ENCODE results near the gene OR11G2.
"Not testable (repeated sequence)": the region's sequence is repeated elsewhere in the genome, so short reads cannot be mapped to it uniquely, and the experiment has no call there.

Gene OR11G2, protein sequence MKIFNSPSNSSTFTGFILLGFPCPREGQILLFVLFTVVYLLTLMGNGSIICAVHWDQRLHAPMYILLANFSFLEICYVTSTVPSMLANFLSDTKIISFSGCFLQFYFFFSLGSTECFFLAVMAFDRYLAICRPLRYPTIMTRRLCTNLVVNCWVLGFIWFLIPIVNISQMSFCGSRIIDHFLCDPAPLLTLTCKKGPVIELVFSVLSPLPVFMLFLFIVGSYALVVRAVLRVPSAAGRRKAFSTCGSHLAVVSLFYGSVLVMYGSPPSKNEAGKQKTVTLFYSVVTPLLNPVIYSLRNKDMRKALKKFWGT

DNA sequence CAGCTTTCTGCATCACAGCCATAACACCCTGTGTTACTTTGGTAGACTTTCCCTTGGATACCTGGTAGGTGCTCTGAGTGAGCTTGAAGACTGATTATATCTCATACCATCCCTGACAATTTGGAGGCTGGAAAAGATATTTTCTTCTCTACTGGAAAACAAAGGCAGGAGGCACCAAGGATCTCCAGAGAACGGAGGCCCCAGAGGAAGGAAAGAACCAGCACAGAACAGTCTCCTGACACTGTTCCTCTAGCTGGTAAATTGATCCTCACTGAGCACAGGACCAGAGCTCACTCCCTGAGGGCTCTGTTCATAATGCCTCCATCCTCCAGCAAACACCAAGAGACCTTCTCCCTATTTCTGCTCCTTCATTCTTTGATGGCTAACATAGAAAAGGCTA is at the start of gene OR11G2:
Gene OR11G2, plus strand, starts transcription at position 301 of the 400 bp plus-strand sequence. CDS start 6,542 bp downstream, outside the sequence.
- no peak for DNase-seq (ENCODE audit: low read depth)

DNA sequence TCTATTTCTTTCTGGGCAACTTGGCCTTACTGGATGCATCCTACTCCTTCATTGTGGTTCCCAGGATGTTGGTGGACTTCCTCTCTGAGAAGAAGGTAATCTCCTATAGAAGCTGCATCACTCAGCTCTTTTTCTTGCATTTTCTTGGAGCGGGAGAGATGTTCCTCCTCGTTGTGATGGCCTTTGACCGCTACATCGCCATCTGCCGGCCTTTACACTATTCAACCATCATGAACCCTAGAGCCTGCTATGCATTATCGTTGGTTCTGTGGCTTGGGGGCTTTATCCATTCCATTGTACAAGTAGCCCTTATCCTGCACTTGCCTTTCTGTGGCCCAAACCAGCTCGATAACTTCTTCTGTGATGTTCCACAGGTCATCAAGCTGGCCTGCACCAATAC is 46.8 kb upstream of the OR11G2 start:
- DNase-seq (ENCODE audit: low read depth) = no peak

DNA sequence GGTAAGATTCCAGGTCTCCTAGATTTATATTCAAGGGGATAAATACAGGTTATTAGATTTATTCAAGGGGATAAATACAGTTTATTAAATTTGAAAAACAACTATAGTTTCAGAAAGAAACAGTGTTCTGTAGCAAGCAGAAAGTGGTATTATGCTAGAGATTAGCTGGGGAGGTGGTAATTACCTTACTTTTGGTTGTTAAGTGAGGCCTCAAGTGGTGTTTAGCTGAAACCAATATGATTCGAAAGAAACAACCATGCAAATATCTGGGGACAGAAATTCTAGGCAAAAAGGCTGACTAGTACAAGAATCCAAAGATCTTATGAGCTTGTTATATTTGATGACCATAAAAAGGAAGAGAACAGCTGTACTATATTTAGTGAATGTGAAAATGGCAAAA is 45.9 kb upstream of the OR11G2 start:
- DNase-seq (ENCODE audit: low read depth) = no peak

DNA sequence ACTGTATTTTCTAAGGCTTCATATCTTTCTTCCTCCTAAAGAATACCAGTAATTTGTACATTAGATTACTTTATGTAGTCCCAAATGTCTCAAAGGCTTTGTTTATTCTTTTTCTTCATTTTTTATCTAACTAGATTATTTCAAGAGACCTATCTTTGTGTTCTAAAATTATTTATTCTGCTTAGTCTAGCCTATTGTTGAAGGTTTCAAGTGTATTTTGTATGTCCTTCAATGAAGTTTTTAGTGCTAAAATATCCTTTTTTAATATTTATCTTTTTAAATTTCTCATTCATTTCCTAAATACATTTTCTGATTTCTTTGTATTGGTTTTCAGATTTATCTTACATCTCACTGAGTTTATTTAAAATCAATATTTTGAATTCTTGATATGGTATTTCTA is 26.2 kb upstream of the OR11G2 start:
- DNase-seq (ENCODE audit: low read depth) = no peak

DNA sequence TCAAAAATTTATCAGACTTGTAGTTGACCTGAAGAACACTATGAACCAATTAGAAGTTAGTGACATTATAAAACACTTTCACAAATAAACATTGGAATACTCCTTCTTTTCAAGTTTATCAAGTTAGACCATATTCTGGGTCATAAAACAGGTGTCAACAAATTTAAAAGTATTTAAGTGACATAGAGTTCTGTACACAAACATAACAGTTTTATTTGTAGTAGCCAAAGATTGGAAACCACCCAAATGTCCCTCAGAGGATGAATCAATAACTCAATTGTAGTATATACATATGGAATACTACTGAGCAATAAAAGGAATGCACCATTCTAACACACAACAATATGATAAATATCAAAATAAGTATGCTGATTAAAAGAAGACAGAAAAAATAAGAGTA is 23.6 kb upstream of the OR11G2 start:
- DNase-seq (ENCODE audit: low read depth) = no peak

DNA sequence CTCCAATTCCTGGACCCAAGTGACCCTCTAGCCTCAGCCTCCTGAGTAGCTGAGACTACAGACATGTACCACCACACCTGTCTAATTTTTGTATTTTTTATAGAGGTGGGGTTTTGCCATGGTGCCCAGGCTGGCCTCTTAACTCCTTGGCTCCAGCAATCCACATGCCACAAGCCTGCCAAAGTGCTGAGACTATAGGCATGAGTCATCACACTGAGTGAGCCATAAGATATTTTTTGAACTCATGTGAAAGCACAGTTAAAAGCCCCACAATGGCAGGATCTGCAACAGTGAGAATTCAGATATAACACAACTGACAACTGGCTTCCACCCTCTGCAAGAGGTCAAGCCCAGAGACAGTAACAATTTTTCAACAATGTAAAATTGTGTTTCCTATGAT is 20.8 kb upstream of the OR11G2 start:
- DNase-seq (ENCODE audit: low read depth) = not testable (repeated sequence)

DNA sequence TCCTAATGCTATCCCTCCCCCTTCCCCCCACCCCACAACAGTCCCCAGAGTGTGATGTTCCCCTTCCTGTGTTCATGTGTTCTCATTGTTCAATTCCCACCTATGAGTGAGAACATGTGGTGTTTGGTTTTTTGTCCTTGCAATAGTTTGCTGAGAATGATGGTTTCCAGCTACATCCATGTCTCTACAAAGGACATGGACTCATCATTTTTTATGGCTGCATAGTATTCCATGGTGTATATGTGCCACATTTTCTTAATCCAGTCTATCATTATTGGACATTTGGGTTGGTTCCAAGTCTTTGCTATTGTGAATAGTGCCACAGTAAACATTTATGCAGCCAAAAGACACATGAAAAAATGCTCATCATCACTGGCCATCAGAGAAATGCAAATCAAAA is 16.5 kb upstream of the OR11G2 start:
- DNase-seq (ENCODE audit: low read depth) = not testable (repeated sequence)

DNA sequence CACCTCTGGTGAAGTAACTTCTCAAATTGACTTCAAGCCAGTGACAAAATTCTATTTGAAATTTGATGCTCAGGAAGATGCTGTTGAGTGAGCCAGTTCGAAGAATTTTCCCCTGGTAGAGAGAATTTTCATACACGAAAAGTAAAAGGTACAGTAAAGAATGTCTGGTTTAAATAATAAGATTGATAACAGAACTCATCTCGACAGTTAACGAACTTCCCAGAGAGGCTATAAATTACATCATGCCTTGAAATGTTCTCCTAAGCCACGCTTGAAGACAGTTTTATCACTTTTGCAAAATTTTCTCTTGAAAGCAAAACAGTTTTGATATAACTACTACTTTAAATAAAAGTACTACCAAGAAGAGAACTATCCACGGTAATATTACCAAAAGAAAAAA is 14.4 kb upstream of the OR11G2 start:
- DNase-seq (ENCODE audit: low read depth) = no peak

DNA sequence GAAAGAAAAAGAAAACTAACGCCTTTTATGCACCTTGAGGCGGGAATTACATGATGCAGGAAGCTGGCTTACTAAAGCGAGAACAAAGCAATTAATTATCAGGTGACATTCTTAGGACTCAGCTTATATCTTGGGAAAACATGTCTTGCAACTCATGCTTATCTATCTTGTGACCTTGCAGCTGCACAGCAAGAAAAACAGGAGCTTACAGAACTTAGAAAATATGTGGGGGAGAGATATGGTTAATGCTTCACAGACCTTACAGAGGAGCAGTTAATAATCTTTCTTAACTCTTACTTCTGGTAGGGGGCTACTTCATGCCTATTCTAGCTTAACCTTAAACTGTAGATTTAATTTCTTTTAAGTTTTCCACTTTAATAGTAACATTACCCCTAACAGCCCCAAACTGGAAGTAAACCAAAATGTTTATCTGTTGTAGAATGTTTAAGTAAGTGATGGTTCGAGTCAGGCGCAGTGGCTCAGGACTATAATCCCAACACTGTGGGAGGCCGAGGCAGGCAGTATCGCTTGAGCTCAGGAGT is 13.2 kb upstream of the OR11G2 start:
- no peak for DNase-seq (ENCODE audit: low read depth)

DNA sequence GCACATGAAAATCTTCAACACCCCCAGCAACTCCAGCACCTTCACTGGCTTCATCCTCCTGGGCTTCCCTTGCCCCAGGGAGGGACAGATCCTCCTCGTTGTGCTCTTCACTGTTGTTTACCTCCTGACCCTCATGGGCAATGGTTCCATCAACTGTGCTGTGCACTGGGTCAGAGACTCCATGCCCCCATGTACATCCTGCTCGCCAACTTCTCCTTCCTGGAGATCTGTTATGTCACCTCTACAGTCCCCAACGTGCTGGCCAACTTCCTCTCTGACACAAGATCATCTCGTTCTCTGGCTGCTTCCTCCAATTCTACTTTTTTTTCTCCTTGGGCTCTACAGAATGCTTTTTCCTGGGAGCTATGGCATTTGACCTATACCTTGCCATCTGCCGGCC is 11.5 kb upstream of the OR11G2 start:
- DNase-seq (ENCODE audit: low read depth) = no peak

DNA sequence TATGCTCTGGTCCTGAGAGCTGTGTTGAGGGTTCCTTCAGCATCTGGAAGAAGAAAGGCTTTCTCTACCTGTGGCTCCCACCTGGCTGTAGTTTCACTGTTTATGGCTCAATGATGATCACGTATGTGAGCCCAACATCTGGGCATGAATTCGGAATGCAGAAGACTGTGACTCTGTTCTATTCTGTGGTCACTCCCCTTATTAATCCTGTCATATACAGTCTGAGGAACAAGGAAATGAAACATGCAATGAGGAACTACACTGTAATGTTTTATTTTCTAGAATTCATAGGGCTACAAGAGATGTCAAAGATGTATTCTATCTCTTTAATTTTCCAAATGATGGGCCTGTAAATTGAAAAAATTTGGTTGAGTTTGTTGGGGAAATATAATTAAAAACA is 10.8 kb upstream of the OR11G2 start:
- no peak for DNase-seq (ENCODE audit: low read depth)

DNA sequence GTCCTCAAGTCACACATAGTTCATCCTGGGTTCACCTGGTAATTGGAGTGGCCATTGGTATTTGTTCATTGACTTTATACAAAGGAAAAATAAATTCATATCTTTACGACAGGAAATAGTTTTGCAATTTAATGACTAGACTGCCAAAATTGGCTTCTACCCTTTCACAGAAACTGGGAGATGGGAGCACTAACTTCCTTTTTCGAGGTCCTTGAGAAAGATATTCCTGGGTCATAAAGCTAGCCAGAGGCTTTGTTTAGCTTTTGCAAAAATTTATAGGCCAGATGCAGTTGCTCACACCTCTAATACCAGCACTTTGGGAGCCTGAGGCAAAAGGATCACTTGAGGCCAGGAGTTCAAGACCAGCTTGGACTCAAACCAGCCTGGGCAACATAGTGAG is 10.2 kb upstream of the OR11G2 start:
- no peak for DNase-seq (ENCODE audit: low read depth)

DNA sequence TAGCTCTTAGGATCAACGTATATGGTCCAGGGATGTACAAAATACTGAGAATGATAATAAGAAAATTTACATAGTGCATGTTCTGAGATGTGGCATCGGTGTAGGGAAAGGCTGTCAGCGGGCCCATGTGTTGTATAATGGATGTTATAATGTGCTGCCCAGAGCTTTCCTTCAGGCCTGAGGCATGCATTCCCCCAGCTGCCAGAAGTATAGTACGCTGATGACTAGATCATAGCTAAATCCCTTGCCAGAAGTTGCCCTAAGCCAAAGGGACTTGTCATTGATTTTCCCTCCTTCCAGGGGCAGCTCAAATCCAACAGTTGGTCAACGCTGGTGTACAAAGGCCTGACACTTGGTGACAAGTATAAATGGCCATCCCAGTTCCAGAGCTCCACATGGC is 6.5 kb upstream of the OR11G2 start:
- no peak for DNase-seq (ENCODE audit: low read depth)

DNA sequence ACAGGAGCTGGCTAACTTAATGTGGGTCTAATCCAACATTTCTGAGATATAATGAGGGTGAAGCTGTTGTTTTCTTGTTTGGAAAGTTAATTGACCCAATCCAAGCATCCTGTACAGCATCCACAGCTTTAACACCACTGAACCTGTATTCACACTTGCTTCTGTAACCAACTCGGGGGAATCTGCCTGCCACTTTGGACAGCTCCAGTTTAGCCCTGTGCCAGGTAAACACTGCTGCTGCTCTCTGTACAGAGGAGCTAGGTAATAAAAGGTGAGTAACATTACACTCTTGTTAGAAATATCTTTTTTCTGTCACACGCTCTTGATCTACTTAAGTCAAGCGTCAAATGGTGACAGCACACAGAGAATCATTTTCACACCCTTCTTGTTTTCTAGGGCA is 700 bp downstream of the OR11G2 start:
- no peak for DNase-seq (ENCODE audit: low read depth)

DNA sequence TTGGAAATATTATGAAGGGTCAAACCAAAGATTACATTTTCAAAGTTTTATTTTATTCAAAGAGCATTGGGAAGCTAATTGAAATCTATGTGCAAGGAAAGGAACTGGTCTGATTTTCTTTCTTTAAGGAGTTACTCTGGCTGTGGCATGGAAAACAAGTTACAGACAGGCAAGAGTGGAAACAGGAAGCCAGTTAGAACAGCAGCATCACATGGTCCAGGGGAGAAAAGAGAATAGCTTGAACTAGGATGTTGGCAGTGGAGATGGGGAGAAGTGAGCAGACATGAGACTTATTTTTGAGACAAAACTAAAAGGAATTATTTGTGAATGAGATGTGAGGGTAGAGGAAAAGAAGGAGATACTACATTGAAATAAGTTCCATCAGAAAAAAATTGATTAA is 3.4 kb downstream of the OR11G2 start:
- no peak for DNase-seq (ENCODE audit: low read depth)

DNA sequence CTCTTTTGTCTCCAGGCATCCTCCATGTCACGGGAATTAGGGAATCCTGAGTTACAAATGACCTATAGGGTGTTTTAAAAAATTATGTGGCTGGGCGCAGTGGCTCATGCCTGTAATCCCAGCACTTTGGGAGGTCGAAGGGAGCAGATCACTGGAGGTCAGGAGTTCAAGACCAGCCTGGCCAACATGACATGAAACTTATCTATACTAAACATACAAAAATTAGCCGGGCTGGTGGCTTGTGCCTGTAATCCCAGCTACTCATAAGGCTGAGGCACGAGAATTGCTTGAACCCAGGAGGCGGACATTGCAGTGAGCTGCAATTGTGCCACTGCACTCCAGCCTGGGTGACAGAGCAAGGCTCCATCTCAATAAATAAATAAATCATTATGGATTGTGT is 4.5 kb downstream of the OR11G2 start:
- DNase-seq (ENCODE audit: low read depth) = not testable (repeated sequence)

DNA sequence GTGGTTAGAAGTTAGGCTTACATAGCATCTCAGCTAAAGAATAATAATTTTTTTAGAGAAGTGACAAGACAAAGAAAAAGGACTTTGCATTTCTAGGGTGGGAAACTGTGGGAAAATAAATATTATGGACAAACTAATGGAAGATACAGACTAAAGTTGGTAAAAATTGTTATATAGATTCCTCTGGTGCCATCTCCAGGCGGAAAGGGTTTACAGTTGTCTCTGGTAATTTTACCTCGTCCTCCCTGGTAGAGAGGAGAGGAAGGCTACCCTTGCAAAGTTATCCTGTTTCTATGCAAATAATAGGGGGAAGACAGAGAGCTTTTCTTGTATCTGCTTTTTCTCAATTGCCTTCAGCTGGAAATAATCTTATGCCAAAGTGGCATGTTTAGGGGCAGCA is 5.2 kb downstream of the OR11G2 start:
- no peak for DNase-seq (ENCODE audit: low read depth)

DNA sequence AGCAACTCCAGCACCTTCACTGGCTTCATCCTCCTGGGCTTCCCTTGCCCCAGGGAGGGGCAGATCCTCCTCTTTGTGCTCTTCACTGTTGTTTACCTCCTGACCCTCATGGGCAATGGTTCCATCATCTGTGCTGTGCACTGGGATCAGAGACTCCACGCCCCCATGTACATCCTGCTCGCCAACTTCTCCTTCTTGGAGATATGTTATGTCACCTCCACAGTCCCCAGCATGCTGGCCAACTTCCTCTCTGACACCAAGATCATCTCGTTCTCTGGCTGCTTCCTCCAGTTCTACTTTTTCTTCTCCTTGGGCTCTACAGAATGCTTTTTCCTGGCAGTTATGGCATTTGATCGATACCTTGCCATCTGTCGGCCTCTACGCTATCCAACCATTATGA is 6.8 kb downstream of the OR11G2 start:
- no peak for DNase-seq (ENCODE audit: low read depth)

DNA sequence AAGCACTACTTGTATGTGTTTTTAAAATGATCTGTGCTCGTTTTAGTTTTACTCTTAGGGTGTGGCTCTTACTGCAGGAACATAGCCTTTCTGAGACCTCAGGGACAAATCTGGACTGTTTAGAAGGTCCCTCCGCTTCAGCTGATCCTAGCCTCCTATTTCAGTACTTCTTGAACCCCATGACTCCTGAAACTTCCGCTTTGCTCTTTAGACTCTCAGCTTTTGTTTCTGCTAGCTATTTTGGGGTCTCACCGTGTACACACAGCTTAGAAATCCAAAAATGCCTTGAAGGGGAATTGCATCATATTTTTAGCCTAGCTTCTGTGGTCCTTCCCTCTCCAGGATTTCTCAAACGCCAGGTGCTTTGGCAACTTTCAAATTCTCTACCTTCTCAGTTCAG is 8.3 kb downstream of the OR11G2 start:
- no peak for DNase-seq (ENCODE audit: low read depth)

DNA sequence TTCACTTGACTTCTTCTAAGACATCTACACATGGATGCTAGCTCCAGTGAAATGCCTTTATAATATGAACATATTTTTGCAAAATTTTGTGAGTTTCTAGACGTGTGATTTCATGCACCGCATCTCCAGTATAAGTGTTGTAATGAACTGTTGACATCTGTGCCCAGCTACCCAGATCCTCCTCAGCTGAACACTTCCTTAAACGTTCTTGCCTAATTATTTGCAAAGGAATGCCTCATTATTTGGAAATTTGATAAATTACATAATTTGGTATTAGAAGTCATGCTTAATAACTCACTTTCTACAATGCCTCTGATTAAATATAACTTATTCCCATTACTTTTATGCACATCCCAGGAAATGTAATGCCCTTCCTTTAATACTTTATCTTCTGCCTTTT is 14.0 kb downstream of the OR11G2 start:
- no peak for DNase-seq (ENCODE audit: low read depth)

DNA sequence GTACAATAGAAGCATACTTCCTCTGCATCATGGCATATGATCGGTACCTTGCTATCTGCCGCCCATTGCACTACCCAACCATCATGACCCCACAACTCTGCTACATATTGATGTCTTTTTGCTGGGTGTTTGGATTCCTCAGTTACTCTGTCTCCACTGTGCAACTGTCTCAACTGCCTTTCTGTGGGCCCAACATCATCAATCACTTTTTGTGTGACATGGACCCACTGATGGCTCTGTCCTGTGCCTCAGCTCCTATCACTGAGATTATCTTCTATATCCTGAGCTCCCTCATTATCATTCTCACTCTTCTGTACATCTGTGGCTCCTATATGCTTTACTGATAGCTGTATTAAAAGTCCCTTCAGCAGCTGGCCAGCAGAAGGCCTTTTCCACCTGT is 18.9 kb downstream of the OR11G2 start:
- DNase-seq (ENCODE audit: low read depth) = no peak

DNA sequence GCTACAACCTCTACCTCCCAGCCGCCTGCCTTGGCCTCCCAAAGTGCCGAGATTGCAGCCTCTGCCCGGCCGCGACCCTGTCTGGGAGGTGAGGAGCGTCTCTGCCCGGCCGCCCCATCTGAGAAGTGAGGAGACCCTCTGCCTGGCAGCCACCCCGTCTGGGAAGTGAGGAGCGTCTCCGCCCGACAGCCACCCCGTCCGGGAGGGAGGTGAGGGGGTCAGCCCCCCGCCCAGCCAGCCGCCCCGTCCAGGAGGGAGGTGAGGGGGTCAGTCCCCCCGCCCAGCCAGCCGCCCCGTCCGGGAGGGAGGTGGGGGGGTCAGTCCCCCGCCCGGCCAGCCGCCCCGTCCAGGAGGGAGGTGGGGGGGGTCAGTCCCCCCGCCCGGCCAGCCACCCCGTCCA is 21.7 kb downstream of the OR11G2 start:
- not testable (repeated sequence) for DNase-seq (ENCODE audit: low read depth)

DNA sequence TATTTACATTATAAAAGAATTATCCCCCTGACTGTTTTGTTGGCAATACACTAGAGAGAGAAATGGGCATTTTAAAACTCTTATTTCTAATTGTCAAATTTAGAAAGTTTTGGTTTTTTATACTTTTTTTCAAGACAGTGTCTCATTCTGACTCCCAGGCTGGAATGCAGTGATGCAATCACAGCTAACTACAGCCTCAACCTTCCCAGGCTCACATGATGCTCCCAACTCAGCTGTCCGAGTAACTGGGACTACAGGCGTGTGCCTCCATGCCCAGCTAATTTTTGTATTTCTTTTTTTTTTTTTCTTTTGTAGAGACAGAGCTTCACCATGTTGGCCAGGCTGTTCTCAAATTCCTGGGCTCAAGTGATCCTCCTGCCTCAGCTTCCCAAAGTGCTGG is 24.5 kb downstream of the OR11G2 start:
- DNase-seq (ENCODE audit: low read depth) = no peak

DNA sequence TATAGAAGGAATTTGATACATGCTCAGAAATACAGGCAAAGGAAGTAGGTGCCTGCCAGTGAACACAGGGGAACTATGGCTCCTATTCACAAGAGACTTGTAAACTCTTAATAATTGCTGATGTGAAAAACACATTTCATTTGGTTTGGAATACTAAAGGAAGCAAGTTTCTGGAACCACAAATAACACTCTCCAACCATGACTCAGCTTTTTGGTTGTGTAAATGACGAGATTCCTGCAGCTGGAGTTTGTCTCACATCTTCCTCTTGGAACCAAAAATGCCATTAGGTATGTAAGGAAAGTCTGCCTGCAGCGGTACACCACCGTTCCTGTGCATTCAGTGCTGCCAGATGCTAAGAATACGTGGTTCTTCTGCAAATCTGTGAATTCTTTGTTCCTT is 28.3 kb downstream of the OR11G2 start:
- no peak for DNase-seq (ENCODE audit: low read depth)

Data from T-helper 22 cell (primary cell).